ENCODE data around the gene ALAS1.

The ALAS1 gene

GRCh38 chr3:52198643-52199608 is 966 bp downstream of the ALAS1 start:
- peak overlapping the region; percentile 71 for H3K4me3 ChIP-seq (ENCODE audit: low read depth, low read length)

GRCh38 chr3:52200981-52201679 is 3.2 kb downstream of the ALAS1 start:
- H3K4me3 ChIP-seq (ENCODE audit: low read depth, low read length) = no peak overlapping the region

- no peak overlapping the region for H3K4me3 ChIP-seq (ENCODE audit: low read depth, low read length)
Observed at GRCh38 chr3:52202384-52203077, 4.6 kb downstream of the ALAS1 start.

DNA sequence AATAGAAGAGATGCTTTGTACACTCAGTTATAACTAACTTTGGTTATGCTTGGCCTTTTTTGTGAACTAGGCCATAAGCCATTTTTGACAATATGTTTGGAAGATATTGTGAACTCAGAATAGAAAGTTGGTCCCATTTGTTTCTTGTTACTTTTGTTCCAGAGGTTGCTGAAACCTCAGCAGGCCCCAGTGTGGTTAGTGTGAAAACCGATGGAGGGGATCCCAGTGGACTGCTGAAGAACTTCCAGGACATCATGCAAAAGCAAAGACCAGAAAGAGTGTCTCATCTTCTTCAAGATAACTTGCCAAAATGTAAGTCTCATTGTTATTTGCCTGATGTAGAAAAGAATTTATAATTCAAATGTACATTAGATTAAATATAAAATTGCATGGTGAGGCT is 5.7 kb downstream of the ALAS1 start:
- H3K4me3 ChIP-seq (ENCODE audit: low read depth, low read length) = no peak overlapping the region

- H3K4me3 ChIP-seq (ENCODE audit: low read depth, low read length) = no peak overlapping the region
Observed at GRCh38 chr3:52204337-52205073, 6.5 kb downstream of the ALAS1 start.

DNA sequence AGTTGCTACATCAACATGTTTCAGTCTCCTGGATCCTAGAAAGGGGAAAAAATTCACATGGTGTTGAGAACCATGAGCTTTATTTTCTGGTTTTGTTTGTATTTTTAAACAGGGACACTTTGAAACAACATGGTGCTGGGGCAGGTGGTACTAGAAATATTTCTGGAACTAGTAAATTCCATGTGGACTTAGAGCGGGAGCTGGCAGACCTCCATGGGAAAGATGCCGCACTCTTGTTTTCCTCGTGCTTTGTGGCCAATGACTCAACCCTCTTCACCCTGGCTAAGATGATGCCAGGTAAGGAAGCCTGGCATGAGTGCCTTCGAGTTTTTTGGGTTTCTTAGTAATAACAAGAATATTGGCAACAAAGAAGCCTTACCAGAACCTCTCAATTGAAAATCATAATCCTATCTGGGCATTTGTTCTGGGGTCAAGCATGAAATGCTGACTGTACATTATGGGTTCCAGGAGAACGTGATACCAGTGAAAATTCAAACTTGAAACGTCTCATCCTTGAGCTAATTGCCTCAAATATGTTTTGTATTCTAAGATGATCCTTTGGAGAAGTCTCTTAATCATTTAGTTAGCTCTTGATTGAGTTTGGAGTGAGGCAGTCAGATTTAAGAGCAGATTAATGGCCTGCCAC is 7.9 kb downstream of the ALAS1 start:
- H3K4me3 ChIP-seq (ENCODE audit: low read depth, low read length) = no peak overlapping the region

DNA sequence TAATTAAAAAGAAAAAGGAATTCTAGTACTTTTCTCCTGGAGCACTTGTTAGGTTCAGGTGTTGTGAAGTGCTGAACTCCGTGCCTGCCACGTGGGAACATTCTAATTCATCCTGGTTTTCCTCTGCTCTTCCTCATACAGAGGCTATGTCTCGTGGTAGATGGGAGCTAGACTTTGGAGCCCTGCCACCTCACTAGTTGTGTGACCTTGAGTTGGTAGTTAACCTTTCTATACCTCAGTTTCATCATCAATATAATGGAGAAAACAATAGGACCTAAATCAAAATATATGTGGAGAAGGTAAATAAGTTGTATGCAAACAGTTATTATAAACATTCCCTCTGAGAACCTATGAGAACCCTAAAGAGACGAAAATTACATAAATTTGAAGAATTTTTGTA is 10.6 kb downstream of the ALAS1 start:
- no peak overlapping the region for H3K4me3 ChIP-seq (ENCODE audit: low read depth, low read length)

GRCh38 chr3:52210037-52210436 is 12.1 kb downstream of the ALAS1 start:
- H3K4me3 ChIP-seq (ENCODE audit: low read depth, low read length) = no peak overlapping the region

DNA sequence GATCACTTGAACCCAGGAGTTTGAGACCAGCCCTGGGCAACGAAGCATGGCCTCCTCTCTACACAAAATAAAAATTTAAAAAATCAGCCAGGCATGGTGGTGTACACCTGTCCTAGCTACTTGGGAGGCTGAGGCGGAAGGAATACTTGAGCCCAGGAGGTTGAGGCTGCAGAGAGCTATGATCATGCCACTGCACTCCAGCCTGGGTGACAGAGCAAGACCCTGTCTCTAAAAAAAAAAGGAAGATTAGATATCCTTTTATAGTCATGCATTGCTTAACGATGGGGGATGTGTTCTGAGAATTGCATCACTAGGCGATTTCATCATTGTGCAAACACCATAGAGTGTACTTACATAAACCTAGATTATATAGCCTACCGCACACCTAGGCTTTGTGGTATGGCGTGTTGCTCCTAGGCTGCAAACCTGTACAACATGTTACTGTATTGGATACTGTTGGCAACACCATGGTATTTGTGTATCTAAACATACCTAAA is 12.6 kb downstream of the ALAS1 start:
- no peak overlapping the region for H3K4me3 ChIP-seq (ENCODE audit: low read depth, low read length)

GRCh38 chr3:52211268-52211891 is 13.4 kb downstream of the ALAS1 start:
- no peak overlapping the region for H3K4me3 ChIP-seq (ENCODE audit: low read depth, low read length)

DNA sequence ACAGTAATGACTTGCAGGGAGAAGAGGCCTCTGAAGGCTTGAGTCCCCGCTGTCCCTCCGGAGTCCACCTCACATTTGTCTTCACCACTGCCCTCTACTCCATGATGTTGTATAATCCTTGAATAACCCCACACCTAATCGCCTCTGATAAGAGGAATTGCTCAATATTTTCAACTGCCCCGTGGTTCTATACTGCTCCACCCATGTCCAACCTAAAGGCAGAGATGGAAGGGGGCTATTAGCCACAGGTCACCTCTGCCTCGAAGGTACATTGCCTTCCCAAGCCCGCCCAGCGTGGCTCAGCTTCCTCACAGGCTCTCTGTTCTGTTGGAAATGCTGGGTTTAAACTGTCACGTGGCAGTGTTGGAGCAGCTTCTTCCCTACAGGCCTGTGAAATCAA is 15.0 kb downstream of the ALAS1 start:
- no peak overlapping the region for H3K4me3 ChIP-seq (ENCODE audit: low read depth, low read length)

GRCh38 chr3:52213901-52214300 is 15.9 kb downstream of the ALAS1 start:
- H3K4me3 ChIP-seq (ENCODE audit: low read depth, low read length) = no peak overlapping the region

- H3K4me3 ChIP-seq (ENCODE audit: low read depth, low read length) = no peak overlapping the region
Observed at GRCh38 chr3:52215351-52215750, 17.4 kb downstream of the ALAS1 start.

- no peak overlapping the region for H3K4me3 ChIP-seq (ENCODE audit: low read depth, low read length)
Observed at GRCh38 chr3:52216585-52217408, 18.8 kb downstream of the ALAS1 start.

DNA sequence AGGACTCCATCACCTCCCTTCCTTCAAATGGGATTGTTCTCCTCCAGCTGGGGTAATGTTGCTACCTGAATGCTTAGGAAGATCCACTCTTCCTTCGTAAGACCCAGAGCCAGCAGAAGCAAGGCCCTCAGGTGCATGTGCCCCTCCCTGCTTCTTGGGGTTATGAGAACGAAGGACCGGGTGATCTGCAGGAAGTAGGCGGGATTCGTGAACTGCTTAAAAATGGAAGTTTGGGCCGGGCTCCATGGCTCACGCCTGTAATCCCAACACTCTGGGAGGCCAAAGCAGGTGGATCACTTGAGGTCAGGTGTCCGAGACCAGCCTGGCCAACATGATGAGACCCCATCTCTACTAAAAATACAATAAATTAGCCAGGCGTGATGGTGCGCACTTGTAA is 19.4 kb downstream of the ALAS1 start:
- H3K4me3 ChIP-seq (ENCODE audit: low read depth, low read length) = no peak overlapping the region

GRCh38 chr3:52218026-52218425 is 20.1 kb downstream of the ALAS1 start:
- no peak overlapping the region for H3K4me3 ChIP-seq (ENCODE audit: low read depth, low read length)

DNA sequence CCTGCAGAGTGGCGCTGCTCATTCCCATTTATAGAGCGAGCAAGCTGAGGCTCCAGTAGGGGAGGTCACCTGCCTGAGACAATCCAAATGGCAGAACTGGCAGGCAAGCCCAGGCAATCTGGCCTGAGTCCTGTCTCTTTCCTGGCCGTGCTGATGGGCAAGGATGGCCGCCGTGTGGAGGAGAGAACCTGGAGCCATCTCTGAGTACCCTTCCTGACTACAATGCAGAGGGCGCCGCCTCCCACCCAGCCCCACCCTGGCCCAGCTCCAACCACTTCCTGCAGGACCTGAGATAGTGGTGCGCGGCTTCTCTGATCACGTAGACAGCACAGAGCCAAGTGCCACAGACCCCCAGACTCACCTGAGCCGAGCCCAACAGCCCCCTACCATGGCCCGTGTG is 20.5 kb downstream of the ALAS1 start:
- H3K4me3 ChIP-seq (ENCODE audit: low read depth, low read length) = no peak overlapping the region

GRCh38 chr3:52218937-52219650 is 21.1 kb downstream of the ALAS1 start:
- H3K4me3 ChIP-seq (ENCODE audit: low read depth, low read length) = no peak overlapping the region
